ENCODE results near the gene LRCH4. TPM values are rescaled to one million over a fixed set of nuclear protein-coding genes. Genes with fewer than 3 reads are reported as not detected.
A peak's percentile ranks its signal among the peaks of the same experiment; 100 is the strongest.

LRCH4 gene
- total and polyA plus RNA-seq, 2 of the 13 experiments (the other 11 are each of a cell fraction or from before 2014, with no cell fraction given) = 7.0 to 9.3 TPM

- TF ChIP-seq, protein P1, sequence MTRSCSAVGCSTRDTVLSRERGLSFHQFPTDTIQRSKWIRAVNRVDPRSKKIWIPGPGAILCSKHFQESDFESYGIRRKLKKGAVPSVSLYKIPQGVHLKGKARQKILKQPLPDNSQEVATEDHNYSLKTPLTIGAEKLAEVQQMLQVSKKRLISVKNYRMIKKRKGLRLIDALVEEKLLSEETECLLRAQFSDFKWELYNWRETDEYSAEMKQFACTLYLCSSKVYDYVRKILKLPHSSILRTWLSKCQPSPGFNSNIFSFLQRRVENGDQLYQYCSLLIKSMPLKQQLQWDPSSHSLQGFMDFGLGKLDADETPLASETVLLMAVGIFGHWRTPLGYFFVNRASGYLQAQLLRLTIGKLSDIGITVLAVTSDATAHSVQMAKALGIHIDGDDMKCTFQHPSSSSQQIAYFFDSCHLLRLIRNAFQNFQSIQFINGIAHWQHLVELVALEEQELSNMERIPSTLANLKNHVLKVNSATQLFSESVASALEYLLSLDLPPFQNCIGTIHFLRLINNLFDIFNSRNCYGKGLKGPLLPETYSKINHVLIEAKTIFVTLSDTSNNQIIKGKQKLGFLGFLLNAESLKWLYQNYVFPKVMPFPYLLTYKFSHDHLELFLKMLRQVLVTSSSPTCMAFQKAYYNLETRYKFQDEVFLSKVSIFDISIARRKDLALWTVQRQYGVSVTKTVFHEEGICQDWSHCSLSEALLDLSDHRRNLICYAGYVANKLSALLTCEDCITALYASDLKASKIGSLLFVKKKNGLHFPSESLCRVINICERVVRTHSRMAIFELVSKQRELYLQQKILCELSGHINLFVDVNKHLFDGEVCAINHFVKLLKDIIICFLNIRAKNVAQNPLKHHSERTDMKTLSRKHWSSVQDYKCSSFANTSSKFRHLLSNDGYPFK (CRISPR knock-in tag; IDR thresholded peaks at IDR 0.05; ENCODE audit: borderline replicate concordance) = peak; percentile 64; the same call in 1 of the 2 replicates
- TF ChIP-seq IRX3 (CRISPR knock-in tag; IDR thresholded peaks at IDR 0.05; ENCODE audit: borderline replicate concordance, low read depth) = no peak
- TF ChIP-seq, protein P2, sequence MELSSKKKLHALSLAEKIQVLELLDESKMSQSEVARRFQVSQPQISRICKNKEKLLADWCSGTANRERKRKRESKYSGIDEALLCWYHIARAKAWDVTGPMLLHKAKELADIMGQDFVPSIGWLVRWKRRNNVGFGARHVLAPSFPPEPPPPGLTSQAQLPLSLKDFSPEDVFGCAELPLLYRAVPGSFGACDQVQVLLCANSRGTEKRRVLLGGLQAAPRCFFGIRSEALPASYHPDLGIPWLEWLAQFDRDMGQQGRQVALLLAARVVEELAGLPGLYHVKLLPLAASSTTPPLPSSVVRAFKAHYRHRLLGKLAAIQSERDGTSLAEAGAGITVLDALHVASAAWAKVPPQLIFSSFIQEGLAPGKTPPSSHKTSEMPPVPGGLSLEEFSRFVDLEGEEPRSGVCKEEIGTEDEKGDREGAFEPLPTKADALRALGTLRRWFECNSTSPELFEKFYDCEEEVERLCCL (CRISPR knock-in tag; IDR thresholded peaks at IDR 0.05; ENCODE audit: borderline replicate concordance) = no peak
- 0 out of 2 replicates have a peak, but pooled peaks have one; percentile 68 for TF ChIP-seq POLR2AphosphoS2 (IDR thresholded peaks at IDR 0.05; ENCODE audit: low read depth, low read length)
- 0 out of 2 replicates have a peak, but pooled peaks have one; percentile 63 for TF ChIP-seq ZNF790 (CRISPR knock-in tag; IDR thresholded peaks at IDR 0.05; ENCODE audit: borderline replicate concordance)
- TF ChIP-seq ZNF33B (CRISPR knock-in tag; IDR thresholded peaks at IDR 0.05) = 0 out of 2 replicates have a peak, but pooled peaks have one; percentile 56
- peak; percentile 96 for TF ChIP-seq POLR2G (IDR thresholded peaks at IDR 0.05; ENCODE audit: low read depth, low read length)
- TF ChIP-seq ZNF121 (CRISPR knock-in tag; IDR thresholded peaks at IDR 0.05) = no peak
- peak; percentile 77; the same call in 1 of the 2 replicates for TF ChIP-seq ERF (CRISPR knock-in tag; IDR thresholded peaks at IDR 0.05)
- 0 out of 2 replicates have a peak, but pooled peaks have one; percentile 2 for TF ChIP-seq HNF4A (CRISPR knock-in tag; IDR thresholded peaks at IDR 0.05)
- 0 out of 2 replicates have a peak, but pooled peaks have one; percentile 31 for TF ChIP-seq ZNF674 (CRISPR knock-in tag; IDR thresholded peaks at IDR 0.05; ENCODE audit: low read depth)
- TF ChIP-seq, protein P3, sequence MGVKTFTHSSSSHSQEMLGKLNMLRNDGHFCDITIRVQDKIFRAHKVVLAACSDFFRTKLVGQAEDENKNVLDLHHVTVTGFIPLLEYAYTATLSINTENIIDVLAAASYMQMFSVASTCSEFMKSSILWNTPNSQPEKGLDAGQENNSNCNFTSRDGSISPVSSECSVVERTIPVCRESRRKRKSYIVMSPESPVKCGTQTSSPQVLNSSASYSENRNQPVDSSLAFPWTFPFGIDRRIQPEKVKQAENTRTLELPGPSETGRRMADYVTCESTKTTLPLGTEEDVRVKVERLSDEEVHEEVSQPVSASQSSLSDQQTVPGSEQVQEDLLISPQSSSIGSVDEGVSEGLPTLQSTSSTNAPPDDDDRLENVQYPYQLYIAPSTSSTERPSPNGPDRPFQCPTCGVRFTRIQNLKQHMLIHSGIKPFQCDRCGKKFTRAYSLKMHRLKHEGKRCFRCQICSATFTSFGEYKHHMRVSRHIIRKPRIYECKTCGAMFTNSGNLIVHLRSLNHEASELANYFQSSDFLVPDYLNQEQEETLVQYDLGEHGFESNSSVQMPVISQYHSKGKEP (CRISPR knock-in tag; IDR thresholded peaks at IDR 0.05) = peak; percentile 72; the same call in 1 of the 2 replicates
- TF ChIP-seq RBM39 (IDR thresholded peaks at IDR 0.05; ENCODE audit: low read depth, low read length, poor library complexity, severe bottlenecking) = peak; percentile 77
- TF ChIP-seq TAF1 (CRISPR knock-in tag; IDR thresholded peaks at IDR 0.05) = peak; percentile 93
- TF ChIP-seq, protein P4, sequence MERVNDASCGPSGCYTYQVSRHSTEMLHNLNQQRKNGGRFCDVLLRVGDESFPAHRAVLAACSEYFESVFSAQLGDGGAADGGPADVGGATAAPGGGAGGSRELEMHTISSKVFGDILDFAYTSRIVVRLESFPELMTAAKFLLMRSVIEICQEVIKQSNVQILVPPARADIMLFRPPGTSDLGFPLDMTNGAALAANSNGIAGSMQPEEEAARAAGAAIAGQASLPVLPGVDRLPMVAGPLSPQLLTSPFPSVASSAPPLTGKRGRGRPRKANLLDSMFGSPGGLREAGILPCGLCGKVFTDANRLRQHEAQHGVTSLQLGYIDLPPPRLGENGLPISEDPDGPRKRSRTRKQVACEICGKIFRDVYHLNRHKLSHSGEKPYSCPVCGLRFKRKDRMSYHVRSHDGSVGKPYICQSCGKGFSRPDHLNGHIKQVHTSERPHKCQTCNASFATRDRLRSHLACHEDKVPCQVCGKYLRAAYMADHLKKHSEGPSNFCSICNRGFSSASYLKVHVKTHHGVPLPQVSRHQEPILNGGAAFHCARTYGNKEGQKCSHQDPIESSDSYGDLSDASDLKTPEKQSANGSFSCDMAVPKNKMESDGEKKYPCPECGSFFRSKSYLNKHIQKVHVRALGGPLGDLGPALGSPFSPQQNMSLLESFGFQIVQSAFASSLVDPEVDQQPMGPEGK (CRISPR knock-in tag; IDR thresholded peaks at IDR 0.05) = peak; percentile 63
- no peak for TF ChIP-seq AKAP8 (CRISPR knock-in tag; IDR thresholded peaks at IDR 0.05)
- TF ChIP-seq HNRNPL (IDR thresholded peaks at IDR 0.05; ENCODE audit: low read depth, low read length) = 0 out of 2 replicates have a peak, but pooled peaks have one; percentile 25
- peak; percentile 78; the same call in 1 of the 2 replicates for TF ChIP-seq ZNF136 (CRISPR knock-in tag; IDR thresholded peaks at IDR 0.05; ENCODE audit: low read depth)
- TF ChIP-seq KAT7 (CRISPR knock-in tag; IDR thresholded peaks at IDR 0.05; ENCODE audit: borderline replicate concordance) = 0 out of 2 replicates have a peak, but pooled peaks have one; percentile 51
- TF ChIP-seq KDM4B (CRISPR knock-in tag; IDR thresholded peaks at IDR 0.05) = no peak
- no peak for TF ChIP-seq SSRP1 (CRISPR knock-in tag; IDR thresholded peaks at IDR 0.05)
Measured at GRCh38 chr7:100585511-100586265, at the start of gene LRCH4 (continued).

Measured in HepG2 (cell line).